Cardiac fibroblast (primary cell): ENCODE data around the gene SOCS1.
A peak's percentile ranks its signal among the peaks of the same experiment; 100 is the strongest.
"Not testable (repeated sequence)": the region's sequence is repeated elsewhere in the genome, so short reads cannot be mapped to it uniquely, and the experiment has no call there.

Source experiments
- DNase-seq, 2 donors: peaks; one replicate each; pipeline versions ENCODE4 v3.0.0 to v3.0.0-alpha.2; 2010; ENCODE audit warnings: low read depth in 2 of 2
- H3K4me3 ChIP-seq, 2 donors: replicated peaks in 1 of 2; 1 replicate in 1 of 2; 2 replicates in 1 of 2; pipeline ENCODE4 v1.5.1; 2011; ENCODE audit warnings: low read depth in 2 of 2, low read length in 2 of 2, mild to moderate bottlenecking in 2 of 2, moderate library complexity in 1 of 2
- TF ChIP-seq, protein P1 (sequence below): IDR thresholded peaks from one replicate; pipeline ENCODE4 v1.5.1; 2011; ENCODE audit warnings: low read depth, mild to moderate bottlenecking, low read length, inconsistent platforms

SOCS1 gene

GRCh38 chr16:11231367-11231970, 24.5 kb downstream of the SOCS1 start:
- no peak overlapping the region for H3K4me3 ChIP-seq
- TF ChIP-seq, protein P1, sequence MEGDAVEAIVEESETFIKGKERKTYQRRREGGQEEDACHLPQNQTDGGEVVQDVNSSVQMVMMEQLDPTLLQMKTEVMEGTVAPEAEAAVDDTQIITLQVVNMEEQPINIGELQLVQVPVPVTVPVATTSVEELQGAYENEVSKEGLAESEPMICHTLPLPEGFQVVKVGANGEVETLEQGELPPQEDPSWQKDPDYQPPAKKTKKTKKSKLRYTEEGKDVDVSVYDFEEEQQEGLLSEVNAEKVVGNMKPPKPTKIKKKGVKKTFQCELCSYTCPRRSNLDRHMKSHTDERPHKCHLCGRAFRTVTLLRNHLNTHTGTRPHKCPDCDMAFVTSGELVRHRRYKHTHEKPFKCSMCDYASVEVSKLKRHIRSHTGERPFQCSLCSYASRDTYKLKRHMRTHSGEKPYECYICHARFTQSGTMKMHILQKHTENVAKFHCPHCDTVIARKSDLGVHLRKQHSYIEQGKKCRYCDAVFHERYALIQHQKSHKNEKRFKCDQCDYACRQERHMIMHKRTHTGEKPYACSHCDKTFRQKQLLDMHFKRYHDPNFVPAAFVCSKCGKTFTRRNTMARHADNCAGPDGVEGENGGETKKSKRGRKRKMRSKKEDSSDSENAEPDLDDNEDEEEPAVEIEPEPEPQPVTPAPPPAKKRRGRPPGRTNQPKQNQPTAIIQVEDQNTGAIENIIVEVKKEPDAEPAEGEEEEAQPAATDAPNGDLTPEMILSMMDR: no peak
- no peak for DNase-seq

GRCh38 chr16:11229906-11230305, 26.1 kb downstream of the SOCS1 start:
- no peak overlapping the region for H3K4me3 ChIP-seq
- TF ChIP-seq, protein P1: no peak
- DNase-seq: no peak

GRCh38 chr16:11229432-11229831, 26.6 kb downstream of the SOCS1 start:
- no peak overlapping the region for H3K4me3 ChIP-seq

GRCh38 chr16:11225677-11226549, 30.1 kb downstream of the SOCS1 start:
- TF ChIP-seq, protein P1: no peak
- no peak for DNase-seq
- no peak overlapping the region for H3K4me3 ChIP-seq

More at GRCh38 chr16:11229432-11229831, 26.6 kb downstream of the SOCS1 start:
- TF ChIP-seq, protein P1: no peak
- no peak for DNase-seq

DNA sequence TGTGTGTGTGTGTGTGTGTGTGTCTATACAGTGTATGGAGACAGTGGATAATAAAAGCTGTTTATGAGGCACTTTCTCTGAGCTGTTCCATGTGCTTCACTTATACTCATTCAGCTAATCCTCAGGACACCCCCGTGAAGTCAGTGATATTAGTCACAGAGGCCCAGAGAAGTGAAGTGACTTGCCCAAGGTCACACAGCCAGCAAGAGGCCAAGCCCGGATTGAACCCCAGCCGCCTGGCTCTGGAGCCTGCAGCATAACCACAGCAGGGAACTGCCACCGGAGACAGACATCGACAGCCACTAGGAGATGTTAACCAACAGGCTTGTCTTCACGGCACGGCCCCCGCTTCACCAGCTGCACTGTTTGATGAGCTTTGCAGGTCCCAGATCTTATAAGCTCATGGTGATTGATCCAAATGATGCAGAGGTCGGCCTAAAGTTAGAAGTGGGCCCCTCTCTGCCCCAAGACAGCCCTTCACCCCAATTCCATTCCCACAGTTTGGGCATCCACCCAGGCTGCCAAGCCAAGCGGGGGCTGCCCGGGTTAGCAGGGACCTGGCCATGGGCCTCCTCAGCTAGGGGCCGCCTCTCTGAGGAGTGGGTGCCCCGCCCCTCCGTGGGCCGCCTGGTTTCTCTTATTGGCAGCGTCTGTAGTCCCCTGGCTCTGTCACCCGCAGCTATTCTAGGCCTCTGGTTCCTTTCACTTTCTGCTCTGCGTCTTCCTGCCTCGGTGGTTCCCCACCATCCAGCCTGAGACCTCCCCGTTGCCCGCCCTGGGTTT, 30.9 kb downstream of the SOCS1 start:
- TF ChIP-seq, protein P1: no peak
- peak in 1 of 2 donors; percentile 29 for DNase-seq
- H3K4me3 ChIP-seq: no peak overlapping the region

- TF ChIP-seq, protein P1: no peak
- H3K4me3 ChIP-seq: no peak overlapping the region
- no peak for DNase-seq
These were observed 31.7 kb downstream of the SOCS1 start for GRCh38 chr16:11224096-11224893.

- DNase-seq, H3K4me3 ChIP-seq: not testable (repeated sequence)
These were observed 35.5 kb downstream of the SOCS1 start for GRCh38 chr16:11220507-11220906.
